HG03571 (cell line): ENCODE measurements around the gene POSTN.

ENCODE experiments used
- ATAC-seq: cut with Tn5 transposase; IDR thresholded peaks from one replicate; pipeline ENCODE4 v1.9.1; 2021; ENCODE audit not compliant: unreplicated experiment

Gene POSTN, protein sequence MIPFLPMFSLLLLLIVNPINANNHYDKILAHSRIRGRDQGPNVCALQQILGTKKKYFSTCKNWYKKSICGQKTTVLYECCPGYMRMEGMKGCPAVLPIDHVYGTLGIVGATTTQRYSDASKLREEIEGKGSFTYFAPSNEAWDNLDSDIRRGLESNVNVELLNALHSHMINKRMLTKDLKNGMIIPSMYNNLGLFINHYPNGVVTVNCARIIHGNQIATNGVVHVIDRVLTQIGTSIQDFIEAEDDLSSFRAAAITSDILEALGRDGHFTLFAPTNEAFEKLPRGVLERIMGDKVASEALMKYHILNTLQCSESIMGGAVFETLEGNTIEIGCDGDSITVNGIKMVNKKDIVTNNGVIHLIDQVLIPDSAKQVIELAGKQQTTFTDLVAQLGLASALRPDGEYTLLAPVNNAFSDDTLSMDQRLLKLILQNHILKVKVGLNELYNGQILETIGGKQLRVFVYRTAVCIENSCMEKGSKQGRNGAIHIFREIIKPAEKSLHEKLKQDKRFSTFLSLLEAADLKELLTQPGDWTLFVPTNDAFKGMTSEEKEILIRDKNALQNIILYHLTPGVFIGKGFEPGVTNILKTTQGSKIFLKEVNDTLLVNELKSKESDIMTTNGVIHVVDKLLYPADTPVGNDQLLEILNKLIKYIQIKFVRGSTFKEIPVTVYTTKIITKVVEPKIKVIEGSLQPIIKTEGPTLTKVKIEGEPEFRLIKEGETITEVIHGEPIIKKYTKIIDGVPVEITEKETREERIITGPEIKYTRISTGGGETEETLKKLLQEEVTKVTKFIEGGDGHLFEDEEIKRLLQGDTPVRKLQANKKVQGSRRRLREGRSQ

DNA sequence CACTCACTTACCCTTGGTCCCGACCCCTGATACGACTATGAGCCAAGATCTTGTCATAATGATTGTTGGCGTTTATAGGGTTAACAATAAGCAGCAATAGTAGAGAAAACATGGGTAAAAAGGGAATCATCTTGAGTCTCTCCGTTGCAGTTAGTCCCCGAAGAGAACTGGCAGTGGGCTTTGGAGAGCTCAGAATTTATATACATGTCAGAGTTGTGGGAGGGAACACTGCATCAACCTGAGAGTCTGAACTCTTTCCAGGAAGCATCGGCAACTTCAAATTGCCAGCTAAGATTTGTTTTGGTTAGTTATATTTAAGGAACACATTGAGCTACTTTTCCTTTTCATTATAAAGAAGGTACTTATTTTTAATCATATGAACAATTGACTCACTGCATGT lies at the start of gene POSTN:
Gene POSTN, minus strand, starts transcription at position 172 of the 400 bp plus-strand sequence. Its CDS starts 42 bp downstream, at position 130.
- ATAC-seq: no peak

DNA sequence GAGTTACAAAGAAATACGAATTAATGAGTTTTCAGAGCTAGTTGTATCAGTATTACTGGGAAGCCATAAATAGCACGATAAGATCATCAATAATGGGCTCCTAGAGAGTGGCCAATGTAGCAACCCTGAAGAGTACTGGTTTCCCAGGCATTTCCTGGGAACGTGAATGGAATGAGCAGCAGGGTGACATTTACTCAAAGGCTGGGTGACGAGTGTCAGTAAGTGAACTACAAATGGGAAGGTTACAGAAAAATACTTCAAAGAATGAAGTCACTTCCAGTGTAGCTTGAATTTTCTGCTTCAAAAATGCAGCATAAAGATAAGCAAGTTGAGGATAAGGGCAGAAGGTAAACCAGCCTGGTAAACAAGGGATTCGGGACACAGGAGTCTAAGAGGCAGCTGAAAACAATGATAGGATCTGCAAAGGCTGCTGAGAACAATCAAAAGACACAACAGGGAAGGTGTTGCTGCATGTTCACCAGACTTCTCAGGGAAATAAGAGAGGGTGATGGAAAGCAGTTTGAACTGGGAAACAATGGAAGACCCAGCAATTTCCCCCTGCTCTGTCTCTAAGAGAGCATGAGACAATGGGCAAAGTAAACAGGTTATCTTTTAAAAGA lies 48.6 kb upstream of the POSTN start:
- ATAC-seq: no peak

DNA sequence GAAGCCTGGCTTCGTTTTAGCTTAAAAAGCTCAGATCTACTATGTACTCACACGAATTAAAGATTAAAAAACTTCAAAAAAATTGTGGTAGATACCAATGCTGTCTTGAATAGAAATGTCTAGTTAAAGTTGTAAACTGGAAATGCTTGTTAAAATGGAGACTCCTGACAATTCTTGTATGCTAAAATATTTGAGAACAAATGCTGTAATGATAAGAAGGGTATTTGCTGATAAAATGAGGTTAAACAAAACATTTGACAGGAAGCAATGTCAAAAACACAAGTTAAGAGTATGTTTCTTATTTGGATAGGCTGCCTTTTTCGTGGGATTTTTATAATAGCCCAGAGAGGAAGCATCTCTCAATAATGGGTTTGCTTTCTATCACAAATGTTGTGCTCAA lies 48.0 kb upstream of the POSTN start:
- ATAC-seq: no peak

DNA sequence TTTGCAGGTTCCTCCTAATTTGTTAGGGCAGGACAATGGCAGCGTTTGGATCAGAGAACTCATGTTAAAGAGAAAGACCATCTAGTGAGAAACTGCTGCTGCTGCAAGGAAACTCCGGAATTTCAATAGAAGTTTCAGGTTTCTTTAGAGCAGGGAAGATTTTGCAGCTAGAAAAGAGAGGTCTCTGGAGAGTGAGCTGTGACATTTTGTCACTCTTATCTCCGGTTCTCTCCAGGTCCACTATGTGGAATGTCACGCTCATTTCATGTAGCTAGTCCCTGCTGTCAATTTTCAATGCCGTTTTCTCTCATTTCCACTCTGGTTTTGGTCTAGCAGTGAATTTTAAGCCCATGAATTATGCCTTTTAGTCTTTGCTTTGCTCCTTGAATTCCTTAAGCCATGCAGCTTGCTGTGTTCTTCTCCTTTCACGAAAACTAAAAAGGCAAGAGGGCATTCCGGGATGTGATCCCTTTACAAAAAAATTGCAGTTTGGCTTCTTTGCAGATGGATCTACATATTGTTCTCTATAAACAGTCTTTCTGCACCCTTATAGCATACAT lies 46.7 kb upstream of the POSTN start:
- no peak for ATAC-seq

DNA sequence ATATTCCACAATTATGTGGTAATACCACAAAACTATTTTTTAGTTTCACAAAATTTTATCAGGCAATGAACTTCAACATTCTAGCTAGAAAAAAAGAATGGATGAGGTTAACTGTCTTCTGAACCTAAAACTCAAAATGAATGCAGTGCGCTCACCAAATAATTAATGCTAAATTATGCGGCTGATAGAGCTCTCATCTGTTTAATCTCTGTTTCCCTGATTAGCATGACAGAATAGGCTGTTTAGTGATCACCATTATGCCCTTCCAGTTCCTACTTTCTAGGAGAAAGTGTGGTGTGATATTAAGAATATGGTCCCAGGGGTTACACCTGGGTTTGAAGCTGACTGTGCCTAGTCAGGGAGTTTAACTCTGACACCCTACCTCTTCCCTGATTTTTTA lies 42.8 kb upstream of the POSTN start:
- no peak for ATAC-seq

DNA sequence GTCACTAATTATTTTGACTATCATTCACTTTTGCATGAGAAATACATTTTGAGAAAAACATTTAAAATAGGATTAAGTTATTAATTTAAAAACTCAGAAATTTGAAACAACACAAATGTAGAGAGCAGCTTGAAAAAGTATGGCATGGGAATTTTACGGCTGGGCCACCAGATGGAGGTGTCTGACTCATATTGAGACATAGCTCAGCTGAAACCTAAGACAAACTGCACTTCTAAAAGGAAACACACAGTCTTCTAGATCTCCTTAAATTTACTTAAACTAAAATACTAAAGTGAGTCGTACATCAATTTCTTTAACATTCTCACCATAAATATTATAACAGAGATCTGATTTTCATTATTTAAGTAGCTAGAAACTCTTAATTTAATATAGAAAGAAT lies 41.9 kb upstream of the POSTN start:
- ATAC-seq: no peak

DNA sequence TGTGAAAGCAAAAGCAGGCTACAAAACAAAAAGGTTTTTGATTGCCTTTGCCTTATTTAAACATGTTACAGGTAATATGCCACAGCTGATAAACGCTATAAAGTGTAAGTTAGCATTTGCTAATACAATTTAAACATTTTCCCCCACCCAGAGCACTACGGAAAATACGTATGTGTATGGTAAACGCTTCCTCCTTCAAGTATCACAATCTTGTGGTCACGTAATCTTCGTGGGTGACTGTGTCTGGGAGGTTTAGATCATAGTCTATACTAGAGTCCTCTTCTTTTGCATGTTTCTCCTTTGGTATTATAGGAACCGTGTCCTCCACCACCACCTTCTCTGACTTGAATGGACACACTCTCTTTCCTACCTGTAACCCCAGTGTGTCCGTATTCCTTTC lies 38.1 kb upstream of the POSTN start:
- no peak for ATAC-seq

DNA sequence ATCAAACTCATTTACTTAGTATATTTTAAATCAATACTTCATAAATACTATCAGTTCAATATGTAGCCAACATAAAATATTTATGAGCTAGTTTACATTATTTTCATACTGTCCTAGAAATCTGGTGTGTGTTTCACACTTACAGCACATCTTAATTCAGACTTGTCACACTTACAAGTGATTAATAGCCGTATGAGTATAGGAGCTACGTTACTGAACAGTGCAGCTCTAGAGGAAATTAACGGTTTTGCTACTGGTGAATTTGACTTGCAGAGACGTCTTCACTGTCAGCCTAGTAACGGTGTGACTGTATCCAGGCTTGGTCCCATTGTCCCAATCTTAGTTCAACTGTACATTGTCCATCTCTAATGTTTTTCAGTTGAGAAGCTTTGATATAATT lies 33.7 kb upstream of the POSTN start:
- ATAC-seq: no peak

DNA sequence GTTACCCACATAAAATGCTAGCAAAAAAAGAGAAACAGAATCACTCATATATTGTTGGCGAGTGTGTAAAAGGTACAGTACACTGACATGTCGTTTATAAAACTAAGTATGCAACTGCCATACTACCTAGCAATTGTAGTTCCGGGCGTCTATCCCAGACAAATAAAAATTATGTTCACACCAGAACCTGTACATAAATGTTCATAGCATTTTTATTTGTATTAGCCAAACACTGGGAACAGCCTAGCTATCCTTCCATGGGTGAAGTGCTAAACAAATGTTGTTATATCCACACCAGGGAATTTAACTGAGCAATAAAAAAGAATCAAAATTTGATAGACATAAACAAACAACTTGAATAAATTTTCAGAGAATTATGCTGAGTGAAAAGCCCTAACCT lies 28.9 kb upstream of the POSTN start:
- ATAC-seq: no peak

DNA sequence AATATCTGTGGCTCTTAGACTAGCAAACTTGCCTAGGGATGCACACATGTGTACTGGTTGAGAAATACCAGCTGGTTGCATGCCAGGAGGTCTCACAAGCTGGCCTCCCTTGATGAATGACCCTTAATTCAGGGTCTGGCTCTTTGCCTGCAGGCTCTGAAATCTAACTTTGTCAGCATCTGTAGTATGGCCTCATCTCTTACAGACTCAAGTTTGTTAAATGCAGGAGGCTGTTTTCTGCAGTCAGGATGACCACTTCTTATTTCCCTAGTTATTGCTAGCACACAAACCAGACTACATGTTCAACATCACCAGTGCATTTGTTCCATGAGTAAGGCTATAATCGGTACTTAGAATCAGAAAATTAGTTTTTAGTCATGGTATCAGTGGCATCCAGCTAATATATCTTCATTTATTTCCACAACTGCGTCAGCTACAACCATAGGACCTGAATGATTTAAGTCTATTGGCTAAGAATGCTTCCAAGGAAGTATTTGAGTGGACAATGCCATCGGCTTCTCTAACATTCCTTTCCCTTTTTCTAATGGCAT lies 23.3 kb upstream of the POSTN start:
- no peak for ATAC-seq

DNA sequence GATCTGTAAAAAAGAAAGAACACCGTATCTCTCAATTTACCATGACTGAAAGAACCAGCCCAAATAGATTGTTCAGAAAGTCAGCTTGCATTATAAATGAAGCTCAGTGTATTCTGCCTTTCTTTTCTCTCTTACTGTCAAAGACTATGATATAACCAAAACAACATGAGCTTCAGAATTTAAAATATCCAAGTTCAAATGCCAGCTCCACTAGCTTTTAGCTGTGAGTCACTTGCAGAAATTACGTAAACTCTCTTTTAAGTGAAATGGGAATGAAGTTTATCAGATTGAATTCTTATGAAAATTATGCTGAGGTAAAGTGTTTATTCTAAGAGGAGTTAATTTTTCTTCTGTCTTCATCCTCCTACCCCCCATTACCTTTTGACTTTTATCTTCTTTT lies 20.0 kb upstream of the POSTN start:
- no peak for ATAC-seq

DNA sequence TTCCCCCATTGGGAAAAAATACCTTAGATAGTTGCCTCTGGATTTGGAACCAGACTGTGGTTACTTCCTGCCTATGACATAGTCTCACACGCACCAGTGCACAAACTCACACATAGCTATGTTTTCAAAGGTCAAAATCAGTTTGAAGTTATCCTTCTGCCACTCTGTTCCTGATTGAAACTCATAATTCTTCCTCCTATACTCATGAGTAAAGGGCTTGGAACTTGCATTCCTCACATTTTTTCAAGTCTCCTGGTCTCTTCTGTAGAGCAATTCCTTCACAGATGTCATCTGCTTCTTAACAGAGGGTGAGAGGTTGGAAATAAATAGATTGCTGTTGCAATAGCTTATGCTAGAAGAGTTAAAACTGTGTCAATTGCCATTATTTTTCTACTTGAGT lies 18.6 kb upstream of the POSTN start:
- no peak for ATAC-seq

DNA sequence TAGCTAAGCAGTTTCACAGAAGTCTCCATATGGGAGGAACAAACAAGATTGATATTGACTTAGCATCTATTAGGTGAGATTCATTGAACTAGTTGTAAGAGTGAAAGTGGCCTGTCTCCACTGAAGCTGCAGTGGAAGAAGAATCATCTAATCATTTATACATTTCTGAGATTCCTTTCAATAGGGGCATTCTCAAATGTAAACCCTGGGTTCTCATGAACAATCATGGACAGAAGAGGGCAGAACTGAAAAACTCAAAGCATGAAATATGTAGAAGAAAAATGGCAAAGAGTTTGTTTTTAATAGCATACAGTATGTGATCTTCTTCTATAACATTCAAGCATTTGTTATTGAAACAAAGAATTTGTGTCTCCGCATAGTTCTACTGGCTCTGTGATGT lies 17.6 kb upstream of the POSTN start:
- ATAC-seq: no peak

DNA sequence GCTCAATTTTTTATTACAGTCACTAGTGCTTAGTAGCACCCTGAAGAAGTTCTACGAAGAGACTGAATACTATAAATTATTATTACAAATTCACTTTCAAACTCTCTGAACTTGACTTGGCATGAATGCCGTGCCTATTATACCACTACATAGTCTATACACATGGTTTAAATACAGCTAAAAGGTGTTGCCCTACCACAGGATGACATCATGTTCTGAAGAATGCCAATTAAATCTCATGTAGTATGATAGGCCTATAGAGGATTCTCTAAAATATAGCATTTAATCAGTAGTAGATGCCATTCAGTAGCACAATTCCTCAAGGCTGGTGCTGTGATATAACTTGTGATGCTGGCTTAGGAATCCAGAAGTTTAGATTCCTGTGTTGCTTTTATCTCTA lies 16.7 kb upstream of the POSTN start:
- ATAC-seq: no peak

DNA sequence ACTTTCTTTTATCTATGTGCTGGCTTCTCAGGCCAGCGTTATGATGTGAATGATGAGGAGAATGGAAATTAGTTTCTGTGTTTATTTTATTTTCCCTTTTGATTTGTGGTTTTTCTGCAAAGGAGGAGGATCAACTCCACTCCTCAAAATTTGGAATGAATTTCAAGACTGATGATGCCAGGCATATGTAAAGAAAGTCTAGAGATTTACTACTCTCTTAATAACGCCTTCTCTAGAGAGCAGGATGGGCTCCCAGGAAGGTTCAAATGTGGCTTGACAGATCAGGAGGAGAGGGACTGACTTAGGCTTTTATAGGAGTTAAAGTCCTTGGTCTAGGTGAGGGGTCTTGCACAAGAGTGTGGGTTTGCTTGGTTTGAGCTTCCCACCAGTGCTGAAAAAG lies 15.1 kb upstream of the POSTN start:
- ATAC-seq: no peak

DNA sequence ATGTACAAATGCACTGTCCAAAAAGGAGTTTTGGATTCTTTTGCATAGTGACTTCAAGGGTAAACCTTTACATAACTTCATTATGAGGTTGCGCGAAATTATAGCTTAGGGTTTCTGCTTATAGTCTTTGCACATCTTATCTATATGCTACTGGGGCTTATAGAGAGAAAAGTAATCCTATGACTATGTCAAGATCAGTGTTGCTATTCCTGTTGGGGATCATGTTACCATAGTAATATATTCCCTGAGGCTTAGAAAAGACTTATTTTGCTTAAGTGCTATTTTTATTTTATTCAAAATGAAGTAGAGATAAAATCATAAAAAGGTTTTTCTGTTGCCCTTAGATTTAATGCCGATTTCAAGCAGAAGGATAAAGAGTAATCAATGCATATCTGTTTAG lies 14.7 kb upstream of the POSTN start:
- no peak for ATAC-seq

DNA sequence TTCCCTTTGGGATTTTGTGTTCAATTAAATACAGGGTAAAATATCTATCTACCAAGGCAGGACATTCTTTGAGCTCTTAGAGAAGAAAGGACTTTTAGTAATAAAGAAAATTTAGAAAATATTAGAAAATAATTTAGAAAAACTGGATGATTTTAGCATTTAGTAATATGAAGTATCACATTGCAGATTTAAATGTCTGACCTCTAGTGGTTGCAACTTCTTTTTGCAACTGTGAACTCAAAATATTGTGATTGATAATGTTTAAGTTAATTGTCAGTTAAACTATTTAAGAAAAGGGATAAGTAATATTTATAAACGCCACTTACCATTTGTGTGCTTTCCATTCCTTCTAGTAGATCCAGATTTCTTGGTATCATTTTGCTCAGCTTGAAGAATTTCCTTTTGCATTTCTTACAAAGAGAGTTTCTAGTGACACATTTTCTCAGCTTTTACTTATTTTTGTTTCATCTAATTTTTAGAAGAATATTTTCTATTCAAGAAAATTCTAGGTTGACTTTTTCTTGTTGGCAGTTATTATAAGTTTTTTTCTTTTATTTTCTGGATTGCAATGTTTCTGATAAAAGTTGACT lies 10.3 kb upstream of the POSTN start:
- ATAC-seq: no peak

DNA sequence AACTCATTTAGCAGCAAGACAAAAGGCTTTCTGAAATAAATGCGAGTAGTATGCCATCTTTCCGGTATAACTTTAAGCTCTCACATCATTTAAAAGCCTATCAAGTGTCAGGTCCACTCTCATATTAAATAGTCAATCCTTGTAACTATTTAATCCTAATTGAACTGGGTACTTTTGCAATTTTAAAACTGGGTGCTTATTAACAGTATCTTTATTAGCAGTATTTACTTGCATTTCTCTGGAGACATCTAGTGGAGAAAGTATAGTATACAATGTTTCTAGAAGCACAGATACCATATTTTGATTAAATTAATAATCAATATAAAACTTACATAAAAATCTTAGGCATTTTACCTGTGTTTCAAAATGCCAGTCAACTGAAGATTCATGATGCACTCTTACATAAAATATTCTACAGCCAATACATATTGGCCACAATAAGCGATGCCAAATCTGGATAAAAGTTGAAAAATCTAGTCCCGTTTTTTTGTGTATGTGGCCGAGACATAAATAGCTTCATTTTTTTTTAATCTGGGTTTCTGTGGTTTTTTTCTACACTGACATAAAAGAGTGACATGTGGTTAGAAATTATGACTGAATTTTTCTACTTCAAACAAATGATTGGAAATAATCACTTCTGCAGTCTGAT lies 4.3 kb upstream of the POSTN start:
- no peak for ATAC-seq

DNA sequence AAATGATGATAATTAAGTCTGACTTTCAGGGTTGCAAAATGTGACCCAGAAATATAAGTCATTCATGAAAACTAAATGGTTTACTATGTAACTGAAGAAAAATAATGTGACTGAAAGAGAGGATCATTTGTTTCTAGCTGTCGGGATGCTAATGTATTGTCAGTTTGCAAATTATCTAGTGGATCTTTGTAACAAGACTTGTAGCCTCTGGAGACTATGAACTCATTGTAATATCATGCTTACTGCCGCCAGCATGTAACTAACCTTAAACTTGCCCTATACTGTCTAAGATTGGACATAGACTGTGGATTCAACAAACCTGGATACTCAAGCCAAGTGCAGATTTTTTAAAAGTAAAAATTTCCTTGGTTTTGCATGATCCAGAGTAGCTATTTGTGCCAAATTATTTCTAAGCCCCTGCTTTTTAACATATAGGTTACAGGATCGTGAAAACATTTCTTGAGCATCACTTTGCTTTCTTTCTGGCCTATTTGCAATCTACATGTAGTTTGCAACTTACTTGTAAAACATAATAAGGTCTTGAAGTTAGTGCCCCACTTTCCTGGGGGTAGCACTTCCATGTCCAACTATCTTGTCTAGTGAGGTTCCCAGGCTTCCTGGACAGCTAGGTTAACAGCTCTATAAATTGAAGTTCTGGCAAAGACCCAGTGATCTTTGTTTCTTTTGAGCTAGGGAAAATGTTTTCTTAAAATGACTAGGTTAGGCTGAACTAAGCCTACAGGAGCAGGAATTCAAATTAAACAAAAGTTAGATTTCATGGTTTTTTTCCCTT lies 3.3 kb upstream of the POSTN start:
- no peak for ATAC-seq

DNA sequence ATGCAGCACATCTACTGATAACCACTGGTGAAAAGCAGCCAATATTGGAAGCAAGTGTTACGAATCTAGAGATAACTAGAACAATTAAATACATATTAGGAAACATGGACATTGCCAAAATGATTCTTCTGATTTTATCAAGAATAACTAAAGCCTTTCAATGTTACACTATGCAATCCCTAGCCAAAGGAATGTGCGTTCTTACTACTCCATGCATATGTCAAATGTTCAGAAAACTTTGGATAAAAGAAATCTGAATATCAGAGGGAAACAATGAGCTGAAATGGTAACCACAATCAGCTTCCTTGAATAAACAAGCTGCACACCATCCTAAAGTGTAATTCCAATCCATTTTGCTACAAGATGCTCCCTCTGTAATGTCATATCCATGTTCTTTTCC lies 951 bp upstream of the POSTN start:
- no peak for ATAC-seq
